NCI-H1105 (cell line): ENCODE measurements around the gene USP40.
A peak's percentile ranks its signal among the peaks of the same experiment; 100 is the strongest.

Experiments
- DNase-seq: peaks from one replicate; lab custom pipeline; 2025; lab: John Stamatoyannopoulos, UW

The USP40 gene

GRCh38 chr2:233443511-233444183, 122.9 kb downstream of the USP40 start:
- peak; percentile 35 for DNase-seq

- DNase-seq: no peak
Measured at GRCh38 chr2:233442028-233442310, 124.6 kb downstream of the USP40 start.

- no peak for DNase-seq
Measured at GRCh38 chr2:233441161-233442027, 125.2 kb downstream of the USP40 start.

- no peak for DNase-seq
Measured at GRCh38 chr2:233440714-233441113, 125.9 kb downstream of the USP40 start.

- no peak for DNase-seq
Measured at GRCh38 chr2:233440314-233440713, 126.3 kb downstream of the USP40 start.

- DNase-seq: no peak
Measured at GRCh38 chr2:233439191-233439590, 127.4 kb downstream of the USP40 start.

- DNase-seq: no peak
Measured at GRCh38 chr2:233438573-233439147, 127.9 kb downstream of the USP40 start.

- no peak for DNase-seq
Measured at GRCh38 chr2:233437439-233437955, 129.1 kb downstream of the USP40 start.

GRCh38 chr2:233436691-233437438, 129.7 kb downstream of the USP40 start:
- DNase-seq: no peak

GRCh38 chr2:233436191-233436581, 130.4 kb downstream of the USP40 start:
- no peak for DNase-seq

- no peak for DNase-seq
Measured at GRCh38 chr2:233435436-233436190, 131.0 kb downstream of the USP40 start.

- DNase-seq: no peak
Measured at GRCh38 chr2:233434666-233435330, 131.8 kb downstream of the USP40 start.

- no peak for DNase-seq
Measured at GRCh38 chr2:233433794-233434193, 132.8 kb downstream of the USP40 start.

- DNase-seq: no peak
Measured at GRCh38 chr2:233433029-233433428, 133.6 kb downstream of the USP40 start.

- no peak for DNase-seq
Measured at GRCh38 chr2:233430651-233431050, 135.9 kb downstream of the USP40 start.

GRCh38 chr2:233430081-233430480, 136.5 kb downstream of the USP40 start:
- no peak for DNase-seq

GRCh38 chr2:233429175-233429897, 137.2 kb downstream of the USP40 start:
- DNase-seq: no peak

- DNase-seq: no peak
Measured at GRCh38 chr2:233428438-233428837, 138.1 kb downstream of the USP40 start.

- DNase-seq: no peak
Measured at GRCh38 chr2:233428008-233428407, 138.6 kb downstream of the USP40 start.

GRCh38 chr2:233426619-233427342, 139.8 kb downstream of the USP40 start:
- DNase-seq: no peak
